Fibroblast of lung (primary cell): ENCODE data around the gene ZBTB12.

Experiments
- CTCF ChIP-seq, 2 donors: IDR thresholded peaks in 1 of 2; conservative IDR thresholded peaks in 1 of 2; 1 replicate in 1 of 2; 2 replicates in 1 of 2; pipeline ENCODE4 v1.5.1; 2011 to 2012; ENCODE audit warnings: low read length in 2 of 2, control low read depth in 1 of 2, inconsistent platforms in 1 of 2, low read depth in 1 of 2, mild to moderate bottlenecking in 1 of 2
- EZH2 ChIP-seq: IDR thresholded peaks from 2 replicates; pipeline ENCODE4 v1.5.1; 2012; ENCODE audit warnings: low read length, control low read depth, mild to moderate bottlenecking; ENCODE audit errors: missing control alignments

GRCh38 chr6:31896856-31897611 is 4.9 kb downstream of the ZBTB12 start:
- TF ChIP-seq CTCF (conservative IDR thresholded peaks at IDR 0.05 in 1 of 2, IDR thresholded peaks at IDR 0.05 in 1 of 2; ENCODE audit: low read depth in 1 of 2, low read length in 2 of 2), result no peak
- no peak for TF ChIP-seq EZH2
